NCI-H187 treated with DMSO at 0.1 percent for 48 hours (cell line): Measurements from ENCODE around the gene SLC28A2.
"Not testable (repeated sequence)": the region's sequence is repeated elsewhere in the genome, so short reads cannot be mapped to it uniquely, and the experiment has no call there.

ENCODE experiments used
- DNase-seq: peaks from one replicate; lab custom pipeline; 2025; lab: John Stamatoyannopoulos, UW

SLC28A2 gene

GRCh38 chr15:45251888-45252287, at the start of gene SLC28A2:
TSS of gene SLC28A2 (plus strand) at chr15:45252234. CDS start at chr15:45253216, 982 bp downstream.
- no peak for DNase-seq

GRCh38 chr15:45203182-45203581, 48.9 kb upstream of the SLC28A2 start:
- no peak for DNase-seq

- DNase-seq = peak; percentile 5
Observed at GRCh38 chr15:45205192-45205591, 46.8 kb upstream of the SLC28A2 start.

GRCh38 chr15:45212493-45212892, 39.5 kb upstream of the SLC28A2 start:
- no peak for DNase-seq

GRCh38 chr15:45221053-45221599, 30.9 kb upstream of the SLC28A2 start:
- DNase-seq = no peak

- DNase-seq = no peak
Observed at GRCh38 chr15:45221967-45222366, 30.1 kb upstream of the SLC28A2 start.

GRCh38 chr15:45224621-45225217, 27.3 kb upstream of the SLC28A2 start:
- DNase-seq = no peak

- DNase-seq = no peak
Observed at GRCh38 chr15:45225506-45226273, 26.3 kb upstream of the SLC28A2 start.

GRCh38 chr15:45228931-45229330, 23.1 kb upstream of the SLC28A2 start:
- no peak for DNase-seq

GRCh38 chr15:45230245-45230965, 21.6 kb upstream of the SLC28A2 start:
- no peak for DNase-seq

GRCh38 chr15:45231132-45231531, 20.9 kb upstream of the SLC28A2 start:
- DNase-seq = no peak

GRCh38 chr15:45231864-45232562, 20.0 kb upstream of the SLC28A2 start:
- DNase-seq = no peak

- no peak for DNase-seq
Observed at GRCh38 chr15:45234562-45235235, 17.3 kb upstream of the SLC28A2 start.

- not testable (repeated sequence) for DNase-seq
Observed at GRCh38 chr15:45236806-45237205, 15.2 kb upstream of the SLC28A2 start.

- DNase-seq = no peak
Observed at GRCh38 chr15:45242289-45242688, 9.7 kb upstream of the SLC28A2 start.

GRCh38 chr15:45249125-45249780, 2.8 kb upstream of the SLC28A2 start:
- DNase-seq = no peak

GRCh38 chr15:45253330-45253729, 1.3 kb downstream of the SLC28A2 start:
- no peak for DNase-seq

GRCh38 chr15:45254405-45254804, 2.4 kb downstream of the SLC28A2 start:
- DNase-seq = no peak

GRCh38 chr15:45254824-45255223, 2.8 kb downstream of the SLC28A2 start:
- DNase-seq = not testable (repeated sequence)

GRCh38 chr15:45259796-45260195, 7.8 kb downstream of the SLC28A2 start:
- DNase-seq = no peak

- no peak for DNase-seq
Observed at GRCh38 chr15:45262906-45263461, 10.9 kb downstream of the SLC28A2 start.
